ENCODE results near the gene CLCN1.

Gene CLCN1

GRCh38 chr7:143296686-143297085 lies 19.2 kb upstream of the CLCN1 start:
- no peak for DNase-seq

DNA sequence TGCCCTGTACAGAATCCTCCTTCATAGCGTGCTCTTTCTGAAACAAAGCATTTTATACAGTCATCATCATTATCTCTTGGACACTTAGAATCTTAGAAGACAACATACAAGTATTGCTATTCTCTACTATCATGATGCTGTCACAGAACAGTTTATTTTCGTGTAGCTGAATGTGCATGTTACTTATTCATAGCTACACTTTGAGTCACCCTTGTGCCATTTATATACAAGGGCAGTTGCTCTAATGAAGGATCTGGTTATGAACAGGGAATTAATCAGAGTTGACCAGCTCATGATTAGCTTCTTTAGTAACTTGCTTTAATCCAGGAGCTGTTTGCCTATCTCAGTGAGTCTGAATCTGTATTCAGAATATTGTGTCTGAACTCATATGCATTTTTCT lies 16.6 kb upstream of the CLCN1 start:
- no peak for DNase-seq

DNA sequence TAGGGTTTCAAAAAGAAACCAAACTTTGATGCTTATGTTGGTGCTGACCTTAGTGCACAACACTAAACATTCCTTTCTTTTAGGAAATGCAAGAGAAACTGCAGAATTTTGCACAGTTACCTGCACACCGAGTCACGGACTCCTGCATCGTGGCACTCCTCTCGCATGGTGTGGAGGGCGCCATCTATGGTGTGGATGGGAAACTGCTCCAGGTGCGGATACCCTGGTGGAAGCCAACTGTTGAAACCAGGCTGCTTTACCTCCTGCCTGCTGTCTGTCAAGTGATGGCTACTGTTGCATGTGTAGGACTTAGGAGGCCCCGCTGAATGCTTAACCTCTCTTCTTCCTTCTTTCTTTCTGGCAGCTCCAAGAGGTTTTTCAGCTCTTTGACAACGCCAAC lies 16.1 kb upstream of the CLCN1 start:
- DNase-seq: no peak

DNA sequence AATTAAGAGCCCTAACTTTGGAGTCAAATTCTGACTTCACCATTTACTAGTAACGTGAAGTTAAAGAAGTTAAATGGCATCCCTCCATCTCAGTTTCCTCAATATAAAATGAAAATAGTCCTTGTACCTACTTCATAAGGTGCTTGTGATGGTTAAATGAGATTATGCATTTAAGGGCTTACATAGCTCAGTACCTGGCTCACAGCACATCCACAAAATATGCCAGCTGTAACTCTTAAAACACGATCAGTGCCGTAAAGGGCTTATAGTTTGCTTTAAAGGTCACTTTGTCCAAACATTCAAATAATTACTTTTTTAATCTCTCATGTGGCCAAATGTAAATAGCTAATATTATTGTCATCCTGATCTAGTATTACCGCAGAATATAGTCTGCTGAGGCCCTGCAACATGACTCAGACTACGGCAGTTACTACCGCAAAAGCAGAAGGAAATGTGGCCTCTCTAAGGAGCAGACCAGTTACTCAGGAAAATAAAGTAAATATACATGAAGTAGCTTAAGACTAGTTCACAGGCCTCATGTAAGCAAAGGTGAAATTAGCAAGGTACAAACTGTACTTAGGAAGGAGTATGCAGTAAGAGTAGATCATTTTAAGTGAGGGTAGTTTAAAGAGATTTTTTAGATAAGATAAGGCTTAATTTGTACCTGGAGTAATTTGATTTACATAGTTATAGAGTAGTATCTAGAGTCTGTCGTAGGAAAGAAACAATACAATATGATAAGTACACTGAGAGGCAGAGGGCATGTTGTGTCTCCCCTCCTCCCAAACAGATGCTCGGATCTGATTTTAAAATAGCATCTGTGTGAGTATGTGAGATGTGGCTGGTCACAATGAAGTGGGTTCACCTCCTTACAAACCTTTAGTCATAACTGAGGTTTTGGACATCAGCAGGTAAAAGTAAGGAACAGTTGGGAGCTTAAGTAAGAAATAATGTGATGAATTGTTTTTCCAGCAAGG lies 14.7 kb upstream of the CLCN1 start:
- no peak for DNase-seq

GRCh38 chr7:143303733-143304132 lies 12.2 kb upstream of the CLCN1 start:
- no peak for DNase-seq

DNA sequence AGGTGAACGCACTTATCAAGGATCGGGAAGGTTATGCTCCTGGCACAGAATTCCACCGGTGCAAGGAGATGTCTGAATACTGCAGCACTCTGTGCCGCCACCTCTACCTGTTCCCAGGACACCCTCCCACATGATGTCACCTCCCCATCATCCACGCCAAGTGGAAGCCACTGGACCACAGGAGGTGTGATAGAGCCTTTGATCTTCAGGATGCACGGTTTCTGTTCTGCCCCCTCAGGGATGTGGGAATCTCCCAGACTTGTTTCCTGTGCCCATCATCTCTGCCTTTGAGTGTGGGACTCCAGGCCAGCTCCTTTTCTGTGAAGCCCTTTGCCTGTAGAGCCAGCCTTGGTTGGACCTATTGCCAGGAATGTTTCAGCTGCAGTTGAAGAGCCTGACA lies 11.0 kb upstream of the CLCN1 start:
- DNase-seq: no peak

DNA sequence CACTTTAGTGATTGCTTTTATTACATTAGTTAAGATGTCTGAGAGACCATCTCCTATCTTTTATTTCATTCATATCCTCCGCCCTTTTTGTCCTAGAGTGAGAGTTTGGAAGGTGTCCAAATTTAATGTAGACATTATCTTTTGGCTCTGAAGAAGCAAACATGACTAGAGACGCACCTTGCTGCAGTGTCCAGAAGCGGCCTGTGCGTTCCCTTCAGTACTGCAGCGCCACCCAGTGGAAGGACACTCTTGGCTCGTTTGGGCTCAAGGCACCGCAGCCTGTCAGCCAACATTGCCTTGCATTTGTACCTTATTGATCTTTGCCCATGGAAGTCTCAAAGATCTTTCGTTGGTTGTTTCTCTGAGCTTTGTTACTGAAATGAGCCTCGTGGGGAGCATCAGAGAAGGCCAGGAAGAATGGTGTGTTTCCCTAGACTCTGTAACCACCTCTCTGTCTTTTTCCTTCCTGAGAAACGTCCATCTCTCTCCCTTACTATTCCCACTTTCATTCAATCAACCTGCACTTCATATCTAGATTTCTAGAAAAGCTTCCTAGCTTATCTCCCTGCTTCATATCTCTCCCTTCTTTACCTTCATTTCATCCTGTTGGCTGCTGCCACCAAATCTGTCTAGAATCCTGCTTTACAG lies 10.4 kb upstream of the CLCN1 start:
- DNase-seq: no peak

DNA sequence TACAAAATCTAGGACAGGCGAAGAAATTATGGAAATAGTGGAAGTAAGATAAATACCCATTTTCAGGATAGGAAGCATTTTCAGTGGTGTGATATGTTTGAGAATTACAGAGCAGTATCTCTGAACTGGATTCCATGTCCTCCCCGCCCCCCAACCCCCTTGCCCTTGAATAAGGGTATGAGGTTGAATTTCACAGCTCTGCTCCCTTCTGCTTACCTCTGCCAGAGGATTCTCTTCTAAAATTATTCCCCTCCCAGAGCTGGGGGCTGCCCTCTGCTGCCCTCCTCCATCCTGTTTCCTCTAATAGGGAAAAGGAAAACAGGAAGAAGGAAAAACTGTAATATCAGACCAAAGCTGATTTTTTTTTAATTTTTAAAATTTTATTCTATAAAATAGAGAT lies 7.3 kb upstream of the CLCN1 start:
- DNase-seq: no peak

- no peak for DNase-seq
These were observed 1.8 kb upstream of the CLCN1 start for GRCh38 chr7:143314127-143314526.

DNA sequence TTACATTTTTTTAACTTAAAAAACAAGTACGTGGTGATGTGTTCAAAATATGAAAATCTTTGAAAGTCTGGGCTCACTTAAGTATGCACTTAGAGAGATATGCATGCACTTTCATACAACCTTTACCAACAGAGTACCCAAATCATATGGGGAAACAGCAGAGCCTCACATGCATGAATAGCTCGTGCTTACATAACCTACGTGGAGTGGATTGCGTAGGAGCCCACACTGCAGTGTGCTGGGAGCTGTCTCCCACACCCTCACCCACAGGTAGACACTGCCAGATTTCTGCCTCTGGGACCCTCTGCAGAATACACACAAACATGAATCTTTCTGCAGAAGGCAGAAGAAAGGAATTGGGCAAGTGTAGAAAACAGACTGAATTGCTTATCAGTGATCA lies 581 bp downstream of the CLCN1 start:
- DNase-seq: no peak

GRCh38 chr7:143318661-143319060 lies 2.8 kb downstream of the CLCN1 start:
- no peak for DNase-seq

- no peak for DNase-seq
These were observed 4.7 kb downstream of the CLCN1 start for GRCh38 chr7:143320620-143321019.

- DNase-seq: no peak
These were observed 5.3 kb downstream of the CLCN1 start for GRCh38 chr7:143321242-143321641.

DNA sequence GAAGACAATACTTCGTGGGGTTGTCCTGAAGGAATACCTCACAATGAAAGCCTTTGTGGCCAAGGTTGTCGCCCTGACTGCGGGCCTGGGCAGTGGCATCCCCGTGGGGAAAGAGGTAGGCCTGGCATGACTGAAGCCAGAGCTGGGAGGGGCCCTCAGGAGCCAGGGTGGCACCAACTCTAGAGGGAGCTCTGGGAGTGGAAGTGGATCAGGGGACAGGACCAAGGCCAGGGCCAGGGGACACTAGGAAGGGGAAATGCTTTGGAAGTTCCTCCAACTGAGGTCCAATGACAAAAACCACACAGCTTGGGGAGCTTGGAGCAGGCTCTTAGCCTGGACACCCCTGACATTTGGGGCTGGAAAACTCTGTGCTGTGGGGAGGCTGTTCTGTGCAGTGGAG lies 5.8 kb downstream of the CLCN1 start:
- no peak for DNase-seq

GRCh38 chr7:143322760-143323633 lies 7.1 kb downstream of the CLCN1 start:
- DNase-seq: no peak

GRCh38 chr7:143323653-143324052 lies 7.7 kb downstream of the CLCN1 start:
- no peak for DNase-seq

DNA sequence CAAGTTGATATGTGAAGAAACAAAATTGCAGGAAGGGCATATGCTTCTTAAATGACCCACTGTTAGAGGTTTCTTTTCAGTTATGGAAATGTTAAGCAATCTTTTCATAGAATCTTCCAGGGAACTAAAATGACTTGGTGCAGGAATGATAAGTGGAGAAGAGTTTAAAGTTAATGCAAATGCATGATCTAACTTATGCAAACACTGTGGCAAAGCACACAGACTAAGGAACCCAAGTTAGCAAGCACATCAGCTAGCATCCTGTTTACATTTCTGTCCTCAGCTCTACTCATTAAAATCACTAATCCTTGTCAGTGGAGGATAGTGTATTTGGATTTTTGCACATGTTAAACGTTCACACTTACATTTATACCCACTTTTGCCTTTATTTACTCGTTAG lies 9.3 kb downstream of the CLCN1 start:
- DNase-seq: no peak

DNA sequence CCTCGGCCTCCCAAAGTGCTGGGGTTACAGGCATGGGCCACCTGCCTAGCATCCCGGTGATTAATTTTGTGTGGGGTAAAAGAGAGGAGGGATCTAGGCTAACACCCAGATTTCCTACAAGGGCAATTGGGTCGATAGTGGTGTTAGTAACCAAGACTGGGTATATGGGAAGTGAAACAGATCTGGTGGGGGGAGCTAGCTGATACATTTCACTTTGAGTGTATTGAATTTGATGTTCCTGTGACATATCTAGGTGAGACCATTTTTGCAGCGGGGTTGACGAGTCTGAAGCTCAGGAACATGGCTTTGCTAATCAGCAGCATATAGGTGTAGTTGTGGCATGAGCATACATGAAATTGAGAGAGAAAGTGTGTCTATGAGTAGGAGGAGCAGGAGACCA lies 12.0 kb downstream of the CLCN1 start:
- DNase-seq: no peak

DNA sequence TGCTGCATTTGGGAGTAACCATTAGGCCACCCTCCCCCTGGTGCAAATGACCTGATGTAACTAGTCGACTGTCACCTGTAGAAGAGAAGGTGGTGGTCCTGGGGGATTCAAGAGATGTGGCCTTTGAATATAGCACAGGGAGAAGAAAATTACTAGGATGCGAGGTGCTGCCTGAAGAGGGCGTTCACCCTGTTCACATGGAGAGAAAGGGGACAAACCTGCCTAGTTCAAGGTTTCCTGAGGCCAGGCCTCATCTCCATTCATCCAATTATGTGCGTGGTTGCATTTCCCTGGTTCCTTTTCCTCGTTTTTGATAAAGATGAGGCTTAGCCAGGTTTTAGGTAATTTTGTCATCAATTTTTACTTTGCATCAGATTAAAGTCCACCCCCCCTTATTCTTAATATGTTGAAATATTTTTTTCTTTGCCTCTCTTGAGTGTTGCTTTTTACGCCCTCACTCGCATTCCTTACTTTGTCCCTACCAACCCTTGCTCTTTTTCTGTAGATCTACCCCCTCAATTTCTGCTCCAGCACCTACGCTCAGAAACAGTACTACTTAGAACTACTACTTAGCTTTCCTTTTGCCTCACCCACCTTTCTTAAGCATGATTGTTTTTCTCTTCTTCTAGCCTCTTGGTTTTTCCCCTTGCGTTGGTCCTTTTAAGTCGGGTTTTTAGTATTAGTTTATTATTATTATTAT lies 13.7 kb downstream of the CLCN1 start:
- no peak for DNase-seq

DNA sequence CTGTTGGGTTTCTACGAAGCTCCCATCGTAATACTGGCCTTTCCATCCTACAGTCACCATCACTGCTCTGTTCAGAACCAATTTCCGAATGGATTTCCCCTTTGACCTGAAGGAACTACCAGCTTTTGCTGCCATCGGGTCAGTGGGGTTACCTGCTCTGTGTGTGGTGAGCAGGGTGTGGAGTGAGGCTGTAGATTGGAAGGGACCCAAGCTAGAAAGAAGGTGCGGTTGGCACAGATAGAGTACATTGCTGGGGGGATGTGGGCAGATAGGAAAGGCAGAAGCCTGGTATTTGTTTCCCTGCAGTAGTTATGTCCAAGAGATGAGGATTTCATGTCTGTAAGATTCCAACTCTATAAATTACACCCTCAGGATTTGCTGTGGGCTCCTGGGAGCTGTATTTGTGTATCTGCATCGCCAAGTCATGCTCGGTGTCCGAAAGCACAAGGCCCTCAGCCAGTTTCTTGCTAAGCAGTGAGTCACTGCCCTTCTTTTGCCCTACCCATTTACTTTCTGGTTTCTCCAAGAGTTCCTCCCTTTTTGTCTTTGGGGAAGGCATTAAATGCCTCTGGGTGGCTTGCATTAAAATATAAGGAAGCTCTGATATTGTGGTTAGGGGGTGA lies 15.4 kb downstream of the CLCN1 start:
- DNase-seq: no peak

DNA sequence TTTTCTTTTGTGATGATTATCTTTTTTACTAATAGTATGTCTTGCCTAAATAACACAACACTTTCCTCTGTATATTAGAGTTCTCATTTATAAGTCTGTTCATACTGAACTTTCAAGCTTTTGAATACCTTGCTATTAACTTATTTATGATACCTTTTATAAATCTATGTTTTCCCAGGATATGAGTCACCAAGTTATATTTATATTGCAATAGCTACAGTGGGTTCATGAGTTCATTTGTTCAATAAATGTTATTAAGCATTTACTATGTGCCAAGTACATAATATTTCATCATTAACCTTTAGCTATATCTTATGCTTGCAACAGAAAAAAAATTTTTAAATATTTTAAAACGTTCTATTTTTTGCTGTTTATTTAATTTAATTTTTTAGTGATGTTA lies 18.3 kb downstream of the CLCN1 start:
- DNase-seq: no peak

GRCh38 chr7:143337216-143337615 lies 21.3 kb downstream of the CLCN1 start:
- no peak for DNase-seq
